Activated gamma-delta T cell treated with Interleukin-2 at 50 U/mL for 16 hours (primary cell): ENCODE results near the gene TYW1B.
A peak's percentile ranks its signal among the peaks of the same experiment; 100 is the strongest.
"Not testable (repeated sequence)": the region's sequence is repeated elsewhere in the genome, so short reads cannot be mapped to it uniquely, and the experiment has no call there.

Experiments used
- DNase-seq: peaks from one replicate; pipeline ENCODE4 v3.0.0-alpha.2; 2020

The TYW1B gene

DNA sequence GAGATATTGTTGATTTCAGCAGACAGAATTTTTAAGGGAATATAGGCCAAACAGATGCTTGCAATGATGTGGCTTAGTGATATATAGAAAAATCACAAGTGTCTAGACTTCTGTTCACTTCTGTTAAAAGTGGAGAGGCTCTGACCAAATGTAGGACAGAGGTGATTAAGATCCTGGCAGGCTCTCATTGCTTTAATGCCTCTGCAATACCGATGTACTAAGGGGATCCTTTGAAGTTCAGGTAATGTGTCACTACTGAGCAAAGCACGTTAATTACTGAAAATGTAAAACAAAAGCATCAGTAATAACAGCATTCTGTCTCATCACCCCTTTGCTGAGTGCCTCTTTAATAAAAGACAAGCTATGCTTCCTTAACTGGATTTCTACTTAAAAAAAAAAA, 131.4 kb downstream of the TYW1B start:
- DNase-seq = not testable (repeated sequence)

DNA sequence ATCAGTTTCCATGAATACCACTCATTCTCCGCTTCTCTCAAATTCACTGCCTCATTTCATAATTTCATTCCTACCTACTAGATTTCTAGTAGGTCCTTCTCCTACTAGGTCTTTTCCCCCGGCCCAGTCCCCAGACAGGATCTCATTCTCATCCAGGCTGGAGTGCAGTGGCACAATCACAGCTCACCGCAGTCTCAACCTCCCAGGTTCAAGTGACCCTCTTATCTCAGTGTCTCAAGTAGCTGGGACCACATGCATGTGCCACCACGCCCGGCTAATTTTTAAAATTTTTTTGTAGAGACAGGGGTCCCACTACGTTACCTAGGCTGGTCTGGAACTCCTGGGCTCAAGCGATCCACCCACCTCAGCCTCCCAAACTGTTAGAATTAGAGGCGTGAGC, 132.5 kb downstream of the TYW1B start:
- not testable (repeated sequence) for DNase-seq

DNA sequence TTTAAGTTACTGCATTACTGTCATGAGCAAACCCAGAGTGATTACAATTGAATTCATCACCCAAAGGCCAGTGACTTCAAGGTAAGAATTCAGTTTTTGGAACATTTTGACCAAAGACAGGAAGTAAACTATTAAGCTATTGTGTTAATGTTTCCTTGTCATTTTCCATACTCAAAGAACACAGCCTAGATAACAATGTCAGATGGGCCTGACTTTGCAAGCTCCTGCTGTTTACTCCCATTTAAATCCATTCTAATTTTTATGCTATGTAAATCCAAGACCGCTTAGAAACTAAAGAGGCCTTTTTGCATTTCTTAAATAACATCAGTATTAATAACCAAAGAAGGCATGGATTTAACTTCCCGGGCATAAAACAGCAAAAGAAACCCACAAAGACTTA, 136.6 kb downstream of the TYW1B start:
- DNase-seq = not testable (repeated sequence)

DNA sequence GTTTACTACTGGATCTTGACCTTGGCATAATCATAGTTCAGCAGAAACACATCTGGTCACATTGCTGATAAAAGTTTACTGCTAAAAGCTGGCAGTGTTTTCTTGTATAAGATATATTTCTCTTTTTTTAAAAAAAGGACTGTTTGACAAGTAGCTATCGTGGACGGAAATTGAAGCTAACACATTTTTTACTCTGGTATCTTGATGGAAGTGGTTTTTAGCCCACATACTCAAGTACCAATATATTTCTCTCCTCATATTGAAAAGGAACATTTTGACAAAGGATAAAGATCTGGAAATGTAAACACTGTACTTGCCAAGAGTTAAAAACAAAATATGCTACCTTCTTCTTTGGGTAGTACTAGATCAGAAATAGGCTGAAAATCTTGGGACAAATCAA, 137.8 kb downstream of the TYW1B start:
- DNase-seq = not testable (repeated sequence)

DNA sequence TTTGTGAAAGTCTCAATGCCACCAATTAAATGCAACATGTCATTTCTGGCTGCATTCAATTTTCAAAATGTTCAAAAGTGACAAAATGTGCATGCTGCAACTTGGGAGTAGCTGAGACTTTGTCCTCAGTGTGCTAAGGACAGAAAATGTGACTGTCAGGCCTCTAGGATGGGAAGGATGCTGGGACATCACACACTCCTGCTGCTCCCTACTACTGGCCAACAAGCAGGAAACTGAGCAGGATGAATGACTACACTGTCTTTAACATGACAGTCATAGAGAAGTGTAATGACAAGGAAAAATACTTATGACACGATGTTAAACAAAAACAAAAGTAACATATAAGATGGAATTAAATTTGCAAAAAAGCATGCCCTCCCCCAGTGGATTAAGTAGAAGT, 138.7 kb downstream of the TYW1B start:
- DNase-seq = not testable (repeated sequence)

DNA sequence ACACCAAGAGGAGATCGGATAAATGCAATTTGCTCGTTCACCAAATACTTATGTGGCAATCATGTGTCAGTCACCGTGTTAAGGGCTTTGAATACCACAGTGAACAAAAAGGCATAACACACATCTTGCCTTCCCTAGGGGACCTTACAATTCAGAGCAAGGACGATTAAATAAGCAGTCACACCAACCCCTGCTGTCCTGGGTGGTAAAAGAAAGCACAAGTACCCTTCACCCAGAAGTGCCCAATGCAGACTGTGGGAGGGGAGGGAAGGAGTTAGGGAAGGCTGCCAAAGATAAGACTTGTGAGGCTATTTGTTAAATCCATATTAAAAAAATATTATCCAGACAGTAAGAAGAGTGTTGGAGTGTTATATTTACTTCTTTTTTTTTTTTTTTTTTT, 146.8 kb downstream of the TYW1B start:
- not testable (repeated sequence) for DNase-seq

DNA sequence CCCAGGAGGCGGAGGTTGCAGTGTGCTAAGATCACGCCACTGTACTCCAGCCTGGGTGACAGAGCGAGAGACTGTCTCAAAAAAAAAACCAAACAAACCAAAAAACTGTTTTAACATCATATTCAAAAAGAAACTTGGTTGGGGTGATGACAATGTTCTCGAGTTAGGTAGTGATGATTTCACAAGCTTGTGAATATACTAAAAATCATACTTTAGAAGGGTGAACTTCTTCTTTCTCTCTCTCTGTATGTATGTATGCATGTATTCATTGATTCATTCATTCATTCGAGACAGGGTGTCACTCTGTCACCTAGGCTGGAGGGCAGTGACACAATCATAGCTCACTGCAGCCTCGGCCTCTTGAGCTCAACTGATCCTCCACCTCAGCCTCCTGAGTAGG, 151.1 kb downstream of the TYW1B start:
- not testable (repeated sequence) for DNase-seq

DNA sequence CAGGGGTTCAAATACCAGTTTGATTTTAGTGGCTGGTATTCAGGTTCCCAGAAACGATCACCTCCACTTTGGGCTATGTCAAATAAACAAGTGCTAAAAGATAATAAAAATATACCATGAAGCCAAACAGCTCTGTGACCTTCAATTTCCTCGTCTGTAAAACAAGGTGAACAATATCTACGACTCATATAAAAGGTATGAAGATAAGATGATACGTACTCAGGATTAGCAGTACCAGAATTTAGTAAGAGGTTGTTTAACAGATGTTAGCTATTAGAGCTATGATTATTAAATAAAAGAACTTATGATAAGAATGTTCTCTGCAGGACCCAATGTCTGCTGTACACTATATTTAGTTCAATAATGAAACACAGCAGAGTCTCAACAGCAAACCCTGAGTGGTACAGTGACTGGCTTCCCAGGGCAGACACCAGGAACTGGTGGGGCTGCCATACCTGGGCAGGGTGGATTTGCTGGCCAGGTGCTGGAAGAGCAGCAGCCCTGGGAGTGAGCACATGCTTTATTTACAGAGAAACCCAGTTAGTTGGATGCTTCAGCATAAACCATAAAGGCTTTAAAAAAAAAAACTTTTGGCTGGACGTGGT, 151.8 kb downstream of the TYW1B start:
- DNase-seq = not testable (repeated sequence)

DNA sequence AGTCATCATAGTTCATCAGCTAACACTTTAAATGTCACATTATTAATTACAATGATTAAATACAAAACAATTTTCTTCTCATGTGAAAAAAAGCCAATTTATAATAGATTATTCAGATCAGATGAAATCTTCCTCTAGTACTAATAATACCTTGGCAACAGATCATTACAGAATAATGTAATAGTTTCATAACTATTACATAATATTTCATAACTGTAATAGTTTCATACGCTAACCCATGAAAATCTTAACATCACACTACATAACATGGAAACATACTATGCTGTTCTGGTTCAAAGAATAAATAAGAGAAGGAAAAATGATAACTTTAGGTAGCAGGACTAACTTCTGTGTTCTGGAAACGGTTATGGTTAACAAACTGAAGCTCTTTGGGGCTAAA, 152.3 kb downstream of the TYW1B start:
- not testable (repeated sequence) for DNase-seq

DNA sequence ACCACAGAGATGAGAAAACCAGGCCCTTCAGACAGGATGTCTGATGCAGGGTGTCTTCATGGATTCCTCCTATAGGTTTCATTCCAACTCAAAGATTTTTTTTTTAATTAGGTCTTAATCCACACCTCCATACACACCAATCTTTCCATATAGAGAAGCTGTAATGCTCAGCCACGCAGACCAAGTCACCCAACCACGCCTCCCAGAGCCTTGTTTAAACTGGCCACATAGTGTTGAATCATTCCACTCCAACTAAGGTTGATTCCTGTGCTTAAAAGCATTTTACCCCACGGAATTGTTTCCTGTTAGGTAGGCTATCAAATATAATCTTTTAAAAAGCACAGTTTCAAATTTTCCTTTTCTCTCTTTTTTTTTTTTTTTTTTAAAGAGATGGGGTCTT, 153.6 kb downstream of the TYW1B start:
- no peak for DNase-seq

DNA sequence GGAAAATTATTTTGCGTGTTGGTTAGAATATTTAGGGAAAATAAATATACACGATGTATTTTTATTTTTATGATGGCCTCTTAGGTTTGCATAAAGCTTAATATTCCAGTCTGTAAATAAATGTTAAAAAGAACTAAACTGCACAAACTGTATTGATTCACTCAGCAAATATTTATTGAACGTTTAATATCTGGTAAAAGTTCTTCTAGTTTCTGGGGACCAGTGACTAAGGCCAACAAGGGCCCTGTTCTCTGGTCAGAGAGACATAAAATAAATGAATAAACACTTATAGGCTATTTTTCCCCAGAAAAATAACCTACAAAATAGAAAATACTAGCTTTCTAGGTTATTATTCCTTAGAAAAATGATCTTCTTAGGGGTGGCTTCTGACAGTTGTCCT, 157.2 kb downstream of the TYW1B start:
- DNase-seq = not testable (repeated sequence)

DNA sequence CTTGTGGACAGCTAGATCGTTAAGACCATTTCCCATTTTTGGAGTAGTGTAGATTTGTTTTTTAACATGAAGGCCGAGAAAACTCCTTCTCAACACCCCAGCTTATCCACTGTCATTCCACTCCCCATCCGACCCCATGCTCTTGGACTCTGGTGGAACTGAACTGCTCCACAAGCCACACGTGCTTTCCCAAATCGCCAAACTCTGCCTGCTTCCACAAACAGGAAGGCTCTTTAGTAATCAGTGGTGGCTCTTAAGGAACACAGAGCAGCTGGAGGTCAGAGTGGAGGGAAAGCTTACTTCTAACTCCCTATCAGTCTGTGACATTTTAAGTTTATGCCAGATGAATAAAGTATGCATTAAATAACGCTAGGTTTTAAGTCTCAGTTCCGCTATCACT, 159.6 kb downstream of the TYW1B start:
- not testable (repeated sequence) for DNase-seq

DNA sequence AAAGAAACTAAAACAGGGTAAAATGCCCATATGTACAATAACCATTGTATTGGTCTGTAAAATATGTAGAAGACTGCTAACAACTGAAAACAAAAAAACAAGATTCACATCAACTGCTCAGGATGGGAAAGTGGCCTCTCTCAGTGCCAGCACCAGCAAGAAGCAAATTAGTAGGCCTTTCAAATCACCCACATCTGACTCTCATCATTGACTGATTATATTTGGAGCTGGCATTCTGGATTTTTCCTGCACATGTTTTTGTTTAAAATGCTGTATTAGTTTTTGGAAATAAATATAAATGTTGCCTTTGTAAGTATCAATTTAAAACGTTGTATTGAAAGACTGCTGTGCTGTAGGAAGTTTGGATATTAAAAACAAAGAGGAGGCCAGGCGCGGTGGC, 161.0 kb downstream of the TYW1B start:
- DNase-seq = not testable (repeated sequence)

DNA sequence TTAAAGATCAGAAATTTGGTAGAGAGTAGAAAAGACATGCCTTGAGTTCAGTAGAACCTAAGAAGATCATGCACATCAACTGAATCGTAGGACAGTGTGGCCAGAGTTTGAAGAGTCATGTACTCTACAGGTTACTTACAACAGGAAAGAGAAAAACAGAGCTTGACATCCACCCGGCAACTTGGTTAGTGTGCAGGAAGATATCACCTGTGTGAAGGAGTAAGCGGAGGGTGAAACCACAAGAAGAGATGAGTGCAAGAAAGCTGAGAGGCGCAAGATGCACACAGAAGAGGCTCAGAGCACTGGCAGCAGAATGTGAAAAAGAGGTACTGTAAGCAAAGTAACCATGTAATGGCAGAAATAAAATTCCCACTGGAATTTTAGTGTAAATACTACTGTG, 179.4 kb downstream of the TYW1B start:
- peak; percentile 6 for DNase-seq

DNA sequence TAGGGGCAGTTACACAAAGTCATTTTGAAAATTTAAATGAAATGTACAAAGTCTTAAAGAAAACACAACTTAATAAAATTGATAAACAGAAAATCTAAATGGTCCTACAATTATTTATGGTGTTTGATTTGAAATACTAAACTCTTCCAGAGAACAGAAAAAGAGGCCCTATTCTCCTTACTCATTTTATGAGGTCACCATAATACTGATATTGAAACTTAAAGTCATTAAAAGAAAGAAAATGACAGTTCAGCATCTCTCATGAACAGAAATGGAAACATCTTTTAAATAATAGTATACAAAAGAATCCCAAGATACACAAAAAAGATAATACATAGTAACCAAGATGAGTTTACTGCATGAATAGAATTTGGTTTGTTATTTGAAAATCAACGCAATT, 184.3 kb downstream of the TYW1B start:
- not testable (repeated sequence) for DNase-seq

DNA sequence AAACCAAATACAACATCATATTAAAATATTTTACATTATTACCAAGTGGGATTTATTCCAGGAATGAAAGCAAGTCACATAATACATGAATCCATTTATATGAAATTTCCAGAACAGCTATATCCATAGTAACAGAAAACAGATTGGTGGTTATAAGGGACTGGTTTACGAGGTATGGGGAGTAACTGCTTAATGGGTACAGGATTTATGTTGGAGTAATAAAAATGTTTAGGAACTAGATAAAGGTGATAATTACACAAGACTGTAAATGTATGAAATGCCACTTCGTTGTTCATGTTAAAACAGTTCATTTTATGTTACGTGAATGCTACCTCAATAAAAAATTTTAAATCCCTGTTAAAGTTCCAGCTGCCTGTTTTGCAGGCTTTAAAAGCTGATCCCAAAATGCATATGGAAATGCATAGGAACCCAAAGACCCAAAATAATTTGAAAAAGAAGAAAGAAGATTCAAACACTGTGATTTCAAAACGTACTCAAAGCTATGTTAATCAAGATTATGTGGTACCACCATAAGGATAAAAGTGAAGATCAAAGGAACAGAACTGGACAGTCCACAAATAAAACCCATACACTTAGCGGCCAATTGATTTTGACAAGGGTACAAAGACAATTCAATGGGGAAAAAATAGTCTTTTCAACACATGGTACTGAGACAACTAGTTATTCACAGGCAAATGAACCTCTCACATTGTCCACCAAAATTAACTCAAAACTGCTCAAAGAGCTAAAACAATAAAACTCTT, 186.3 kb downstream of the TYW1B start:
- not testable (repeated sequence) for DNase-seq

DNA sequence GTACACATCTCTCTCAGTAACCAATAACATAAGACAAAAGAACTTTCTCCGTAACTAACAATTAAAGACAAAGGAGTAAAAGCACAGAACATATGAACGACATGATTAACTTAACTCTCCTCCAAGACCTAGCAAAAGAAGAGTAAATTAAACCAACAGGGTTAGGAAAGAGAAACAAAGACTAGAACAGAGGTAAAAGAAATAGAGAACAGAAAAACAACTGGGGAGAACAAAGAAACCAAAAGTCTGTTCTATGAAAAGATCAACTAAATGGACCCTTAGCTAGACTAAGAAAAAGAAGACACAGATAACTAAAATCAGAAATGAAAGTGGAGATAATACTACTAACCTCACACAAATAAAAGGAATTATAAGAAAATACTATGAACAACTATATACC, 187.3 kb downstream of the TYW1B start:
- DNase-seq = not testable (repeated sequence)

DNA sequence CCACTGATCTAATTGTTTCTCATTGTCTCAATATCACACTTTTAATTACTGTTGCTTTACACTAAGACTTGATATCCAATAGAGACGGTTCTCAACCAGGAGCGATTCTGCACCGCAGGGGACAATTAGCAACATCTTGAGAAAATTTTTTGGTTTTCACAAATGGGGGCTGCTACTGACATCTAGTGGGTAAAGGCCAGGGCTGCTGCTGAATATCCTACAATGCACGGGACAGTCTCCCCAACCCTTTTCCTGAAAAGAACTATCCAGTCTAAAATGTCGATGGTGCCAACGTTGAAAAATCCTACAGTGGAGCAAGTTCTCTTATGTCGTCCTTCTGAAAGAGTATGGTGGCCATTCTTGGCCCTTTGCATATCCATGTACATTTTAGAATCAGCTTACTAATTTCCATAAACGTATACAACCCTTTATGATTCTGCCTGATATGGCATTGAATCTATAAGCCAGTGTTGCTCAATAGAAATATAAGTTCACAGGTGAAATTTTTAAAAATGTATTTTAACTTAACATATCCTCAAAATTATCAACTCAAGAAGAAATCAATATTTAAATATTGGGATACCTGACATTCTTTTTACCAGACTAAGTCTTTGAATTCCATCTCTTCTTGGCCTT, 192.6 kb downstream of the TYW1B start:
- DNase-seq = not testable (repeated sequence)

DNA sequence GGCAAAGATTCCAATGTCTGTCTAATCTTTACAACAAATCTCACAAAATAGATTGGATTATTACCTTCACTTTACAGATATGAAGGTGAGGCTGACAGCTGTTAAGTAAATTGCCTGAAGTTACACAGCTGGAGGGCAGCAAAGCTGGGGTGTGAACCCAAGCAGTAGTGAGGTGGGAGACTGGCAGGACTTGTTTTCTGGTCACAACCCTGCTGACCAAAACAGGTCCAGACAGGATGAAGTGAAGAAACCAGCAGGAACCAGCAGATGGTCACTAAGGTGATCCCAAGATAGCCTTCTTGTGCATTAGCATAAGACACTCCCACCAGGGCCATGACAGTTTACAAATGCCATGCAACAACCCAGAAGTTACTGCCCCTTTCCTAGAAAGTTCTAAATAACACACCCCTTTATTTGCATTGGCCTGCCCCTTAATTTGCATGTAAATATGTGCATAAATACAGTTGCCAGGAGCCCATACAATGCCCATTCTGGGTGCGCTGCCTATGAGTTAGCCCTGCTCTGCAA, 195.2 kb downstream of the TYW1B start:
- DNase-seq = not testable (repeated sequence)

DNA sequence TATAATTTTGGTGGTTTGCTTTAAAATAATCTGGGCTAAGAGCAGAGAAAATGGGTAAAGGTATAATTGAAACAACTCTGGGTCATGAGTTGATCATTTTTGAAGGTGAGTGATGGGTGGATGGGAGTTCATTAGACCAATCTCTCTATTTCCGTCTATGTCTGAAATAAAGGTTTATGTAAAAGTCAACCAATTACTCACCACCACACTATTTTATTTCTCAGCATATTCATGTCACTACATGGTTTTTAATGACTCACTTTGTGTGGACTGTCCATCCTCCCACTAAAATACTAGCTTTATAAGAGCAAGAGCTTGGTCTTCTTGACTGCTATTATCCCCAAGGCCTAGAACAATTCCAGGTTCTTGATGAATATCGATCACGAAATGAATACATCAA, 199.6 kb downstream of the TYW1B start:
- DNase-seq = not testable (repeated sequence)

DNA sequence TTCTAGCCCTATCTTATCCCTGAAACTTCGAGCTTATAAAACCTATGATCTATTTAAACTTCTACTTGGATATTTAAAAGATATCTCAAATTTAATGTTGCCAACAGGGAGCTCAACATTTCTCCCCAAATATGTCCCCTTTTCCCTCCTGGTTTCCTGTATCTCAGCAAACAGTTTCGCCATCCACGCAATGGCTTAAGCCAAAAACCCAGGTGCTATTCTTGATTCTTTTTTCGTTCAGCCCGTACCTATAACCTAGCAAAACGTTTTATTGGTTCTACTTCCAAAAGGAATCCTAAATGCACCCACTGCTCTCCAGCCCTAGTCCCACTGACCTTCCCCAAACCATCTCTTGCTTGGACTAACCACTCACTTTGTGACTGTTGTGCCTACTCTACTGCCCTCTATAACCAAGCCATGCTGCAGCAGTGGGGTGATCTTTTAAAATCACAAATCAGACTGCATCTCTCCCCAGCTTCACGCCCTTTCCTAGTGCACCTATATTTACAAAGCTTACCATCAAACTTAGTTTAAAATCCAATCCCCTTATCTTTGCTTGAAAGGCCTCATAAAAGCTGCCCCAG, 201.5 kb downstream of the TYW1B start:
- not testable (repeated sequence) for DNase-seq

DNA sequence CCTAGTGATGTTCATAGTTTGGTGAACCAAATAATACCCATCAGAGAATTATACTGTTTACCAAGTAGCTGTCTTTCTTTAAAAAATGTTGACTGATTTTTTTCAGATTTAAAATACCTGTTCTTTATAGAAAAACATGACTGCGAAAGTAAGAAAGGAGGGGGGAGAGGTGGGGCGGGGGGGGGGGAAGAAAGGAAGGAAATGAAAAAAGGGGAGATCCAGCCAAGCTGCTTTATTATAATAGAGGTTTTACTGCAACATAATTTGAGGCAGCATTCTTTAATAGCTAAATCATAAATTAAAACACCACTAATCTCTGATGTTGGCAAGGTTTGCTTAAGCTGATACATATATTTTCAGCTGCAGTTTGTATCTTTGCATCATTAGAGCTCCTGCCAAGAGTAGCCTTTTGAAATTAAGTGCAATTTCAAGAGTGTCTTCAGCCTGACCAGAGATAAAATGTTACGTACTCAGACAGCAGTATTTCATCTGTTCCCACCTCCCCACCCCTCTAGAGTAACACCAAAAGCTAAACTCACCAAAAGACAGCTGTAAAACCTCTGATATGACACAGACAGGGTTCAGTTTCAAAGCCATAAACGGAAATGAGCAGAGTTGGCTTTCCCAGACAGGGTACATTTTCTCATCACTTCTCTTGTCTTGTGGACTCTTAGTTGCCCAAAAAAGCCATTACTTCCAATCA, 202.1 kb downstream of the TYW1B start:
- DNase-seq = not testable (repeated sequence)

DNA sequence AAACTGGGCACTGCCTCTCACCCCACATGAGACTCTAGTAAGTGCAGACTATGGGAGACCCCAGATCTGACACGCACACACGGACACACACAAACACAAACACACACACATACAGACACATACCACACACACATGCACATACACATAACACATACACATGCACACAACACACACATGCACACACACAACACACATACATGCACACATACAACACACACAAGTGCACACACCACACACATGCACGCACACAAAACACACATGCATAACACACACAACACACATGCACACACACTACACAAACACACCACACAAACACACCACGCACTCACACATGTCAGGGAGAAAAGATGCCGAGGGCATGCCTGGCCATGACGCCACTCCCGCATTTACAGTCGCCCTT, 205.5 kb downstream of the TYW1B start:
- DNase-seq = no peak
